HG02973 (cell line): ENCODE results near the gene MLIP.
"Not testable (repeated sequence)": the region's sequence is repeated elsewhere in the genome, so short reads cannot be mapped to it uniquely, and the experiment has no call there.

Experiments used
- ATAC-seq: cut with Tn5 transposase; IDR thresholded peaks from one replicate; pipeline ENCODE4 v1.9.1; 2021; ENCODE audit warnings: moderate library complexity; ENCODE audit not compliant: unreplicated experiment

The MLIP gene

DNA sequence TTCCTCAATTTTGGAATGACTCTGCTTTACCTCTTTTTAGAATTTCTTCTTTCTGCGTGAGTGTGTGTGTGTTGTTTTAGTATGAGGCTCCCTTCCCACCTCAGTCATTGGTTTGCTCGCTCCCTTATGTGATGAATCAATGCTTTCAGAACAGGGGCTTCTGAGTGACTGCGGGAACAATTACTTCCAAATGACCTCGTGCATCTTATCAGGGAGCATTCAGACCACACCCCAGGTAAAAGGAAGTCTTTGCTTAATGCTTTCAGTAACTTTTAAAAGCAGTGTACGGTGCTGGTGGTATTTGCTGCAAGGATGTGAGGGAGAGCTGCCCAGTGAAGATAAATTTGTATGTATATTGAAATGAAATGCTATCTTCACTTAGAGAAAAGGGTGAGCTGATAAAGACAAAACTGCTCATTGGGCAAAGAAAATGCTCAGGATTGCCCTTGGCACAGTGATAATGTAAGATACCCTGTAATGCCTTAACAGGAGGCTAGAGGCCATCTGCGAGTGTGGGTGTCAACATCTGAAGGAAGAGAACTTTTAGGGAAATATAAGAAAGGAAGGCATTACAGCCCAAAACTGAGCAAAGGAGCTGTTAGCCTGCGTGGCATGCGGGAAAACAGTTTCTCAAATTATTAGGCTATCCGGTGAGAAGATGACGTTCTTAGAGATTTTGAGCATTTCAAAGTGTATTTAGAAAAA is at the start of gene MLIP:
MLIP (plus strand) TSS at position 103 of the 705 bp plus-strand sequence; CDS start at position 140, 37 bp downstream.
- ATAC-seq: no peak

- no peak for ATAC-seq
Measured at GRCh38 chr6:54063228-54063539, 48.1 kb upstream of the MLIP start.

DNA sequence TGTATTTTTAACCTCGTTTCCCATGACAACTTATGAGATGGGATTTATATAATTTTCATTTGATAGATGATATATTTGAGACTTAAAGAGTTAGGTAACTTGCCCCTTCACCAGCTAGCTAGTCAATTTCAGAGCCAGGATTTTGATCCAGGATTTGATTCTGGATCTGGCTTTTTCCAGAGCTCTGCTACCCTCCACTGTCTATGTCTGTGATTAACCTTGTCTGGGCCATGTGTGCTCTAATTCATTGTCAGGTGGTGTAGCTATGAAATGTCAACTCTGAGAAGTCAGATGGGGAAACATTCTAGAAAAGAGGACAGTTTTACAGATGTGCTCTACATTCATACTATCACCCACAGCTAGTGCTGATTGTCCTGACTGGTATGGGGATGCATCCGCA is 42.5 kb upstream of the MLIP start:
- ATAC-seq: no peak

DNA sequence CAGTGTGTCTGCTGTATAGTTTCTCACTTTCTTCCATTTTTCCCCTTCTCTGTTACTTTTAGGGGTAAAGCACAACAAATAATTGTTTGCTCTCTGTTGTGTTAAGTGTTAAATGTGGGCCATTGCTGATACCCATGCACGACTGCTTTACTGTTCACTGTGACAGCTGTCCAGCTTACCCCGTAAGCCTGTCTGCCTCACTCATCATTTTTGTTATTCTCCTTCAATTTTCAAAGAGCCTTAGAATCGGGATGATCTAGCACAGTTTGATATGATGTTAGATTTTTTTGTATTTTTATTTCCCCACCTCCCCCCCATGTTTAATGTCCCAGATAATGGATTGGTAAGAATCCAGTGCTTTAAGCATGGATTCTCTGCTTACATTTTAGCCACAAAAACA is 41.2 kb upstream of the MLIP start:
- ATAC-seq: no peak

- ATAC-seq: no peak
Measured at GRCh38 chr6:54071821-54072340, 39.4 kb upstream of the MLIP start.

DNA sequence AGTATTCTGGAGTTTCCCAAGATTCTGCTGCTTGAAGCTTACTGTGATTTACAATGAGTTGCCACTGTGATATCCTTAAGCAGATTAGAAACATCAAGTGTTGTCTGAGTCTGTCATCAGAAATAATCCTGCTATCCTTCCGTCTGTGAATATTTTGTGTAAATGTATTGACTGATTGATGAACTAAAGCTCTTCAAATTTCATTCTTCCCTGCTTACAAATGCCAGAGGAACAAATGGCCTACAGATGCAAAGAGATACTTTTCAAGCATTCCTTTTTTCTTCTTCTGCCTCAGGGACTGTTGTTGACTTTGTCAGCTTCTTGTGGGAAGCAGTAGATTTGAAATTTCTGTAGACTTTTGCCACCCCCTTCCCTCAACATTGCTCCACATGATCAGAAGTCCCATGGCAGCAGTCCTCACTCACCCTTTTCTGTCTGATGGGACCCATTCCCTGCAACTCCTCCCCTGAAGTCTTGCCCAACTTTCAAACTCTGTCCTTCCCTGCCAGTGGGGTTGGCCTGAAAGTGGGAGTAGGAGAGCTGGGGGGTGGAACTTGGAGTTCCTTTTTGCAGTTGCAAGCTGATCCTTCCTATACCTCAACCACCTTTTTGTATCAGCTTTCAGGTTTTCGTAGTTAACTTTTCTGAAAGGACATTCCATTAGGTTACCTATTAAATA is 38.5 kb upstream of the MLIP start:
- no peak for ATAC-seq

- no peak for ATAC-seq
Measured at GRCh38 chr6:54073487-54073886, 37.8 kb upstream of the MLIP start.

DNA sequence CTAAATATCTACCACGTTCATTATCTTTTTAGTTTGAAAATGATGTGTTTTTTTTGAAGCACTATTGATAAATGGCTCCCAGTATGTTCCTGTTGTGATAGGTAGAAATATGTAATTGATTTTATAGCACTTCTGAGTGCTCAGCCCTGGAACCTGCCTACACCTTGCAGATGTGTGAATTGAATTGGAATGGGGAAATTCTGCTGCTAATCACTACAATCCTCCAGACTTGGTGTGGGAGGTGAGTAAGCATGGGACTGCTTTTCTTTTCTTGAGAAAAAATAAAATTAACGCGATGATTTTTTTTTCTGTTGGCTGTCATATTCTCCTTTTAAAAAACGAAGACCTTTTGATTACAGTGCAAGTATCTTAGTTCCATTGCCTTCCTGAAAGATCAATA is 37.1 kb upstream of the MLIP start:
- ATAC-seq: no peak

- no peak for ATAC-seq
Measured at GRCh38 chr6:54074578-54075195, 36.6 kb upstream of the MLIP start.

DNA sequence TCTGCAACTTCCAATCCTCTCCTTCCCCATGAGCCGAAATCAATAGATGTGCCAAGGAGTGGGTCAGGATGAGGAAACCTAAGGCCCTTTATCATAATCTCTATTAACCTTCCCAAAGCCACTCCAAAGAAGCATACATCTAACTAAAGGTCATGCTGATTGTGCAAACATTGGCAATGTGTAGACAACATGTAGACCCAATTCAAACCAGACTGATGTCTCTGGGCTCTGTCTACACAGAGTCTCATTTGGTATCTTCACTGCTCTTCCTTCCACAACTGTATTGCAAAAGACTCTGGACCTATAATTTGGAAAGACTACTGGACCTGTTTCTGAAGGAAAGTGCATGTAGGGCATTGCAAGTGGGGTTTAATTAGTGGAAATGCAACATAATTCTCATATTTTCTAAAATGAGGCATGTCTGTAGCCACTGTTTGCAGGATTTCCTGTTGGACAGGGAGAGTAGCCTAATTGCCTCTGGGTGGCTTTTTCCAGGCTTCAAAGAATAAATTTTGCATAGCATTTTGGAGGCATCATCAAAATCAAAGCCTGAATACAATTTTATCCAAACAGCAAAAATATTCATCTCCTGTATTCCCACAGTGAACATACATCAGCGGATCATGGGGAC is 35.0 kb upstream of the MLIP start:
- ATAC-seq: no peak

DNA sequence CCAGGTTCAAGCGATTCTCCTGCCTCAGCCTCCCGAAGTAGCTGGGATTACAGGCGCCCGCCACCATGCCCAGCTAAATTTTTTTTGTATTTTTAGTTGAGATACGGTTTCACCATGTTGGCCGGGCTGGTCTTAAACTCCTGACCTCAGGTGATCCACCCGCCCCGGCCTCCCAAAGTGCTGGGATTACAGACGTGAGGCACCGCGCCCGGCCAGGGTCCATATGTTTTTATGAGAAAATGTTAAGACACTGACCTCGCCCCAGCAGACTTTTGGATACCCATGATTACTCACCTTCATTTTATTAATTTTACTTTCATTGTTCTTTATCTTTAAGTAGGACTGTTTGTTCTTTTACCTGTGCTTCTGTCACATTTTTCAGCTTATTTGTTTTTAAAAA is 29.7 kb upstream of the MLIP start:
- ATAC-seq: not testable (repeated sequence)

DNA sequence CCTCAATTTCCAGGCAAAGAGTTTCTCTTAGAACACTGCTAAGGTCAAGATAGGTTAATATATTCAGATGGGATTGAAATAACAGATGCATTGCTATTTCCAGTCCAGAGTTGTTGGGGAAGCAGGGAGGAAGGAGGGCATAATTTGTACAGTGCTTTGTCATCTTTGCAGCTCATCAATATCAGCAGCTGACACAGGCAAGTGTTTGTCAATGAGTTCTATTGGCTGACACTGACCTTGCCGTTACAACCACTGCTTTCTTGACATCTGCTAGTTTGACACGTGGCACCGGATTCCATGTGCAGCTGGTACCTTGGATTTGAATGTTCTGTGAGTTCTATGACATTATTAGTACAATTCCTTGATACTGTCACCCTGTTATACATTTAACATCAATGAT is 28.0 kb upstream of the MLIP start:
- no peak for ATAC-seq

DNA sequence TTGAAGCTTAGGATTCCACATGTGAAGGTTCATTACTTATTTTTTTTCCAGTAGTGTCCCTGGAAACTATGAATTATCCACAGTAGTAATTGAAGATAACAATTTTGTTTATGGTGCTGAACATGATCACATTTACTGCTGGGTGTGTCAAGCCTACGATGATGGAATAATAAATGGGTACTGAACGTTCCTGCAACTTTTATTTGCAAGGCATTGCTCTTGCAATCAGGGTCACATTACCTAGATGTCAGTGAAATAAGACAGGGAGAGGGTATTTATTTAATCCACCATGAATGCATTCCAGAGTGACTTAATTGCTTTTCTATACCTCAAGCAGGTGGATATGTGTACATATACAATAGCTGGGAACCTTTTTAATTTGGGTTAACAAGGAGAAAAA is 27.0 kb upstream of the MLIP start:
- ATAC-seq: no peak

- ATAC-seq: no peak
Measured at GRCh38 chr6:54085047-54085446, 26.2 kb upstream of the MLIP start.

DNA sequence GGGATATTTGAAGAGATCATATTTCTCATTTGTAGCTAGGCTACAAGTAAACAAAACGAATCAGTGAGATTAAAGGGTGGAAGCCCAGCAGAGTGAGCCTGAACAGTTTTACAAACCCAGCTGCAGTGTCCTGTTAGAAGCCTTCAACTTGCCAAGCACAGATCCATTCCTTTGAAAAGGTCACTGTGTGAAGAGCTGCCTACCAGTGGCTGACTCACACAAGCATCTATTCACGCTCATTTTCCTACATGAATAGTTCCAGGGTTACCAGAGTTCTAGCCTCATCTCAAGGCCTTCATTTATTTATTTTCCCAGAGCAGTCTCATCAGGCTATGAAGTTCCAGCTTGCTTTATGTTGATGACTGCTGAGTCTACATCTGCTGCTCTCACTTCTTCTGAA is 25.7 kb upstream of the MLIP start:
- ATAC-seq: no peak

DNA sequence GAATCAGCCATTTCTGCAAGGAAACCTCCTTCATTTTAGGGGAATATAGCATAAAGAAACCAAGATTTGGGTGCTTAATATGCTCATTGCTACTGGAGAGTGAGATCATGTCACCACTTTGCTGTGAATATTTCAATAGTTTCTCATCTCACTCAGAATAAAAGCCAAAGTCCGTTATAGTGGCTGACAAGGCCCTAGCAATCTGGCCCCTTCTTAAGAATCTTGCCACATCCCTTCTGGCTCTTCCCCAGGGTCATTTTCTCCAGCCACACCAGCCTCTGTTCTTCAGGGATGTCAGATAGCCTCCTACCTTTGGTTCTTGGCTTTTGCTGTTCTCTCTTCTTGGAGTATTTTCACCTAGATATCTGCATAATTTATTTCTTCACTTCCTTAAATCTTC is 24.8 kb upstream of the MLIP start:
- ATAC-seq: no peak

DNA sequence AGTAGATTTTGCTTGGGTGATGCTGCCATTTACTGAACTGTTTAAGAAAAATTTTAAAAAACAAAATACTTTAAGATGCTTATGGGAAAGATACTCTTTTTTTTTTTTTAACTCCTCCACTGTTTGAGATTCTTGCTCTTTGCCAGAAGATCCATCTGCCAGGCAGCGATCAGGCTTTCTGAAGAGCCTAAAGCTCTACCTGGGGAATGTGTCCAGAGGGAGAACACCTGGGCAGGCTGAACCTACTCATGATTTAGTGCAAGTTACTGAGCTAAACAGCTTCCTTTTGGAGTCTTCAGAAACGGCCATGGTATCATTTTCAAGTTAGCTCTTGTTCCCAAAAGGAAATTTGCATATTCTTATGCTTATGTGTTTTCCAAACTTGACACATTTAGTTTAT is 23.5 kb upstream of the MLIP start:
- no peak for ATAC-seq

GRCh38 chr6:54093326-54093948 is 17.8 kb upstream of the MLIP start:
- no peak for ATAC-seq

DNA sequence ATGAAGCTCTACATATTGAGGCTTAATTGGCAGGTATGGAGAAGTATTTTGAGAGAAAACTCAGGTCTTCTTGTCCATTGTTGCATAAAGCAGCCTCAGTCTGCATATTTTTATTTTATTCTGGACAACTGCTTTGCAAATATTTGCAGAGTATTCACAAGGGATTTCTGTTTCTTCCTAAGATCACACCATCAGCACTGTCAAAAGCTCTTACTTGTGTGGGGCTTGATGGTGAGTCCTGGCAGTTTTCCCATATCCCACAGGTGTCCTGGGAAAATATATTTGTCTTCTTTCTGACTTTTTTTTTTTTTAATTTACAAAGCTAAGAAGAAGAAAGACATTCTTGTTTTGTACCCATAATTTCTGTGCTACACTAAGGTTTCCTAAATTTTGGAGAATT is 16.9 kb upstream of the MLIP start:
- no peak for ATAC-seq

GRCh38 chr6:54094786-54095185 is 16.5 kb upstream of the MLIP start:
- ATAC-seq: no peak

- no peak for ATAC-seq
Measured at GRCh38 chr6:54095723-54096122, 15.5 kb upstream of the MLIP start.
